ENCODE measurements around the gene ENPP1. TPM values are rescaled to one million over a fixed set of nuclear protein-coding genes. Genes with fewer than 3 reads are reported as not detected.

ENPP1 gene
- total and polyA plus RNA-seq, 2 of the 4 experiments (the other 2 are of a cell fraction) = 10.9 to 38.9 TPM

GRCh38 chr6:131766631-131767030, 41.2 kb upstream of the ENPP1 start:
- no CpG with 5 or more reads among the region's 2 CpGs for WGBS, 2 experiments (ENCODE audit: extremely low coverage in 2 of 2, insufficient read length in 1 of 2)
- Histone ChIP-seq H3K9me3 (ENCODE audit: control insufficient read depth, insufficient read depth, low read length) (no peaks in the 10 kb centered on the region), H3K4me1 (ENCODE audit: control insufficient read depth, insufficient read depth, low read length) (peaks cover 7% of the 10 kb centered on the region; the same call in 1 of the 2 replicates), H3K4me3 (ENCODE audit: insufficient read depth, low read depth, low read length) (no peak overlapping the region), H3K4ac (ENCODE audit: low read depth, low read length) (no peak overlapping the region), H3K79me1 (ENCODE audit: low read depth in 1 of 2, low read length in 2 of 2) (no peaks in the 10 kb centered on the region), H3K14ac (replicated peaks; ENCODE audit: low read depth, low read length) (no peak overlapping the region), H2AK5ac (ENCODE audit: low read depth, low read length) (no peak overlapping the region), H3K56ac (ENCODE audit: extremely low read depth, insufficient read depth, low read length) (no peak overlapping the region), H2BK5ac (ENCODE audit: low read depth, low read length, poor library complexity, severe bottlenecking) (no peak overlapping the region), H3K9ac (ENCODE audit: low read depth, low read length) (no peak overlapping the region), H3K27me3 (ENCODE audit: control insufficient read depth, insufficient read depth, low read length) (no peaks in the 10 kb centered on the region), H2BK15ac (ENCODE audit: low read depth, low read length) (no peak overlapping the region), H2AFZ (replicated peaks; ENCODE audit: low read length, poor library complexity) (no peak overlapping the region), H4K91ac (ENCODE audit: insufficient read depth, low read depth, low read length) (no peak overlapping the region), H2BK120ac (ENCODE audit: low read depth, low read length) (no peak overlapping the region), H3K4me2 (ENCODE audit: low read depth, low read length) (no peak overlapping the region), H4K8ac (ENCODE audit: low read depth in 2 of 2, low read length in 2 of 2) (no peak overlapping the region), H4K5ac (ENCODE audit: low read depth, low read length) (no peak overlapping the region), H2BK20ac (ENCODE audit: low read depth, low read length) (no peak overlapping the region), H4K20me1 (ENCODE audit: insufficient read depth, low read length) (no peaks in the 10 kb centered on the region), H2AK9ac (replicated peaks; ENCODE audit: low read depth, low read length, poor library complexity) (no peak overlapping the region), H3K18ac (ENCODE audit: low read depth, low read length) (no peak overlapping the region), H3K36me3 (ENCODE audit: control insufficient read depth, insufficient read depth, low read length) (no peaks in the 10 kb centered on the region), H3K27ac (ENCODE audit: insufficient read depth, low read length) (no peak overlapping the region), H3K23ac (ENCODE audit: low read depth, low read length) (no peak overlapping the region), H3K9me1 (ENCODE audit: insufficient read depth, low read length) (no peaks in the 10 kb centered on the region; the same call in 1 of the 2 replicates)
- intact Hi-C loops (cut with micrococcal nuclease) = no loop called here
- ATAC-seq (ENCODE audit: low read depth) (no peak), DNase-seq (no peak)
- CTCF ChIA-PET = no interaction called here
- in situ Hi-C loops (cut with MboI; ENCODE audit: low sequenced_read_pairs) = no loop called here
- dilution Hi-C loops (cut with HindIII; ENCODE audit: low sequenced_read_pairs, unreplicated experiment) = no loop called here
- no TSS peak for BruUV-seq (replicated peaks)
- POLR2A ChIA-PET (ENCODE audit: unreplicated experiment) = no interaction called here
- TF ChIP-seq ELK1 (IDR thresholded peaks at IDR 0.05; ENCODE audit: borderline replicate concordance, low read depth, low read length) (no peak), SMC3 (IDR thresholded peaks at IDR 0.05; ENCODE audit: low read depth, low read length) (no peak), POLR2A (IDR thresholded peaks at IDR 0.05; ENCODE audit: low read depth, low read length) (no peak), USF2 (IDR thresholded peaks at IDR 0.05; ENCODE audit: low read depth, low read length) (no peak), MXI1 (IDR thresholded peaks at IDR 0.05; ENCODE audit: borderline replicate concordance, low read depth, low read length) (no peak), MAZ (IDR thresholded peaks at IDR 0.05; ENCODE audit: borderline replicate concordance, low read depth, low read length) (no peak), BHLHE40 (IDR thresholded peaks at IDR 0.05; ENCODE audit: low read depth, low read length) (no peak), FOS (IDR thresholded peaks at IDR 0.05; ENCODE audit: low read depth, low read length) (no peak), RCOR1 (IDR thresholded peaks at IDR 0.05; ENCODE audit: insufficient replicate concordance, low read length) (no peak), RAD21 (IDR thresholded peaks at IDR 0.05; ENCODE audit: low read length) (no peak), CHD1 (IDR thresholded peaks at IDR 0.05; ENCODE audit: low read depth, low read length) (no peak)

Data from IMR-90 (cell line).